HG03571 (cell line): Measurements from ENCODE around the gene MYBPC1.
A peak's percentile ranks its signal among the peaks of the same experiment; 100 is the strongest.
"Not testable (repeated sequence)": the region's sequence is repeated elsewhere in the genome, so short reads cannot be mapped to it uniquely, and the experiment has no call there.

ENCODE experiments used
- ATAC-seq: cut with Tn5 transposase; IDR thresholded peaks from one replicate; pipeline ENCODE4 v1.9.1; 2021; ENCODE audit not compliant: unreplicated experiment

The MYBPC1 gene

GRCh38 chr12:101653503-101653902 is 58.7 kb downstream of the MYBPC1 start:
- no peak for ATAC-seq

- ATAC-seq: no peak
Observed at GRCh38 chr12:101654442-101654841, 59.7 kb downstream of the MYBPC1 start.

GRCh38 chr12:101655393-101655792 is 60.6 kb downstream of the MYBPC1 start:
- ATAC-seq: no peak

GRCh38 chr12:101660662-101661061 is 65.9 kb downstream of the MYBPC1 start:
- ATAC-seq: not testable (repeated sequence)

- no peak for ATAC-seq
Observed at GRCh38 chr12:101663298-101663697, 68.5 kb downstream of the MYBPC1 start.

GRCh38 chr12:101664992-101665391 is 70.2 kb downstream of the MYBPC1 start:
- ATAC-seq: no peak

- ATAC-seq: no peak
Observed at GRCh38 chr12:101666052-101666728, 71.4 kb downstream of the MYBPC1 start.

- no peak for ATAC-seq
Observed at GRCh38 chr12:101667591-101667990, 72.8 kb downstream of the MYBPC1 start.

- peak; percentile 49 for ATAC-seq
Observed at GRCh38 chr12:101670007-101670671, 75.4 kb downstream of the MYBPC1 start.

- peak; percentile 92 for ATAC-seq
Observed at GRCh38 chr12:101671157-101671791, 76.5 kb downstream of the MYBPC1 start.

- ATAC-seq: no peak
Observed at GRCh38 chr12:101671833-101672232, 77.1 kb downstream of the MYBPC1 start.

GRCh38 chr12:101675555-101675954 is 80.8 kb downstream of the MYBPC1 start:
- no peak for ATAC-seq

- not testable (repeated sequence) for ATAC-seq
Observed at GRCh38 chr12:101676497-101676896, 81.7 kb downstream of the MYBPC1 start.

- ATAC-seq: no peak
Observed at GRCh38 chr12:101678081-101678480, 83.3 kb downstream of the MYBPC1 start.

- ATAC-seq: no peak
Observed at GRCh38 chr12:101680240-101680639, 85.5 kb downstream of the MYBPC1 start.

GRCh38 chr12:101680647-101681046 is 85.9 kb downstream of the MYBPC1 start:
- no peak for ATAC-seq

GRCh38 chr12:101681627-101682026 is 86.9 kb downstream of the MYBPC1 start:
- not testable (repeated sequence) for ATAC-seq

- no peak for ATAC-seq
Observed at GRCh38 chr12:101685092-101685491, 90.3 kb downstream of the MYBPC1 start.

- no peak for ATAC-seq
Observed at GRCh38 chr12:101686176-101686575, 91.4 kb downstream of the MYBPC1 start.

GRCh38 chr12:101690544-101691098 is 95.8 kb downstream of the MYBPC1 start:
- no peak for ATAC-seq

GRCh38 chr12:101691503-101692096 is 96.8 kb downstream of the MYBPC1 start:
- no peak for ATAC-seq
